GM13976 (cell line): ENCODE data around the gene ZNF296.

Experiments used
- DNase-seq: peaks from one replicate; pipeline ENCODE4 v3.0.0; 2012; ENCODE audit warnings: low spot score
- CTCF ChIP-seq: IDR thresholded peaks from 2 replicates; pipeline ENCODE4 v1.5.1; 2012; ENCODE audit warnings: borderline replicate concordance, mild to moderate bottlenecking; ENCODE audit not compliant: insufficient read depth; ENCODE audit errors: extremely low read depth, missing control alignments, control extremely low read depth
- in situ Hi-C: fragments of 300-500 bp; cut with MboI; formaldehyde crosslinking; loops from one replicate; pipeline ENCODE4 v1.12.0; 2022; ENCODE audit warnings: low sequenced_read_pairs, mixed read lengths, inconsistent platforms; ENCODE audit not compliant: unreplicated experiment

The ZNF296 gene

GRCh38 chr19:45075301-45076028 lies 813 bp downstream of the ZNF296 start:
- no peak for TF ChIP-seq CTCF
- in situ Hi-C loops = no loop called here
- peak; percentile 97 for DNase-seq

- in situ Hi-C loops = no loop called here
- no peak for TF ChIP-seq CTCF
- DNase-seq = no peak
These were observed 1.5 kb downstream of the ZNF296 start for GRCh38 chr19:45074744-45075300.

- DNase-seq = no peak
- no peak for TF ChIP-seq CTCF
- in situ Hi-C loops = no loop called here
These were observed 4.1 kb downstream of the ZNF296 start for GRCh38 chr19:45071969-45072790.

GRCh38 chr19:45071545-45071938 lies 4.7 kb downstream of the ZNF296 start:
- DNase-seq = no peak
- no peak for TF ChIP-seq CTCF
- in situ Hi-C loops = no loop called here

- no peak for TF ChIP-seq CTCF
- no peak for DNase-seq
- in situ Hi-C loops = no loop called here
These were observed 5.3 kb downstream of the ZNF296 start for GRCh38 chr19:45070861-45071544.

GRCh38 chr19:45070214-45070613 lies 6.1 kb downstream of the ZNF296 start:
- in situ Hi-C loops = no loop called here
- no peak for DNase-seq
- no peak for TF ChIP-seq CTCF
